Measurements from ENCODE around the gene GTF3A. TPM values are rescaled to one million over a fixed set of nuclear protein-coding genes. Genes with fewer than 3 reads are reported as not detected.

GTF3A gene
- total RNA-seq, 4 donors from 2014 or later, result 82.5 to 93.1 (median 89.2) TPM

DNA sequence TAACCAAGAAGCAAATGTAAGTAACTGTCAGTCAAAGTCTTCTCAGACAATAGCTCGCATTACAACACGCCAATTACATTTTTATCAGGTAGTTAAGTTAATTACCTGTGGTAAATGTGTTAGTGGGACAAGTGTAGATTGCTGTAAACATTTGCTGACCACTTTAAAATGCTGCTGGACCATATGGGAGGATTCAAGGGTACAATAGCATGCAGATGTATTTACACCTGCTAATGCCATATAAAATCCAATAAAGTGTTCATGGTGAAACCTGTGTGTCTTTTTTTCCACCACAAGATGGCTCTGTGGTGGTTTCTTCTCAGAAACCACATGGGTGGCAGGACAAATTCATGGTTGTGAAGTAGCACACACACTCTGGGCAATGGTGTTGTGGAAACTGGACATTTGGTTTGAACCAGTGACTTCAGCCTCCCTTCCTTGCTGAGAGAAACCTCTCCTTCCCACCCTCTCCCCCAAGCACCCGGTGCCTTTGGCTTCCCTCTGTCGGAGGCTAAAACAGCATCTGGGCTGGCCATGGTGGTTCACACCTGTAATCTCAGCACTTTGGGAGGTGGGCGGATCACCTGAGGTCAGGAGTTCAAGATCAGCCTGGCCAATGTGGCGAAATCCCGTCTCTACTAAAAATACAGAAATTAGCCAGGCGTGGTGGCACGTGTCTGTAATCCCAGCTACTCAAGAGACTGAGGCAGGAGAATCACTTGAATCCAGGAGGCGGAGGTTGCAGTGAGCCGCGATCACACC is 18.1 kb upstream of the GTF3A start:
- H3K4me1 ChIP-seq, result peaks cover 14% of the 10 kb centered on the region
- H3K27ac ChIP-seq, result no peak overlapping the region
- no peaks in the 10 kb centered on the region for H3K36me3 ChIP-seq
- no peak for DNase-seq (ENCODE audit: low spot score in 2 of 2)
- TF ChIP-seq POLR2AphosphoS5 (IDR thresholded peaks at IDR 0.05) (no peak), POLR2A (IDR thresholded peaks at IDR 0.05) (no peak)
- TF ChIP-seq, protein P1, sequence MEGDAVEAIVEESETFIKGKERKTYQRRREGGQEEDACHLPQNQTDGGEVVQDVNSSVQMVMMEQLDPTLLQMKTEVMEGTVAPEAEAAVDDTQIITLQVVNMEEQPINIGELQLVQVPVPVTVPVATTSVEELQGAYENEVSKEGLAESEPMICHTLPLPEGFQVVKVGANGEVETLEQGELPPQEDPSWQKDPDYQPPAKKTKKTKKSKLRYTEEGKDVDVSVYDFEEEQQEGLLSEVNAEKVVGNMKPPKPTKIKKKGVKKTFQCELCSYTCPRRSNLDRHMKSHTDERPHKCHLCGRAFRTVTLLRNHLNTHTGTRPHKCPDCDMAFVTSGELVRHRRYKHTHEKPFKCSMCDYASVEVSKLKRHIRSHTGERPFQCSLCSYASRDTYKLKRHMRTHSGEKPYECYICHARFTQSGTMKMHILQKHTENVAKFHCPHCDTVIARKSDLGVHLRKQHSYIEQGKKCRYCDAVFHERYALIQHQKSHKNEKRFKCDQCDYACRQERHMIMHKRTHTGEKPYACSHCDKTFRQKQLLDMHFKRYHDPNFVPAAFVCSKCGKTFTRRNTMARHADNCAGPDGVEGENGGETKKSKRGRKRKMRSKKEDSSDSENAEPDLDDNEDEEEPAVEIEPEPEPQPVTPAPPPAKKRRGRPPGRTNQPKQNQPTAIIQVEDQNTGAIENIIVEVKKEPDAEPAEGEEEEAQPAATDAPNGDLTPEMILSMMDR (IDR thresholded peaks at IDR 0.05), result peak; percentile 3 to 40
- H3K9me3 ChIP-seq, result no peaks in the 10 kb centered on the region
- H3K27me3 ChIP-seq, result no peaks in the 10 kb centered on the region
- 88% methylated on average over 12 of the region's 12 CpGs for WGBS
- H3K4me3 ChIP-seq, result no peak overlapping the region

DNA sequence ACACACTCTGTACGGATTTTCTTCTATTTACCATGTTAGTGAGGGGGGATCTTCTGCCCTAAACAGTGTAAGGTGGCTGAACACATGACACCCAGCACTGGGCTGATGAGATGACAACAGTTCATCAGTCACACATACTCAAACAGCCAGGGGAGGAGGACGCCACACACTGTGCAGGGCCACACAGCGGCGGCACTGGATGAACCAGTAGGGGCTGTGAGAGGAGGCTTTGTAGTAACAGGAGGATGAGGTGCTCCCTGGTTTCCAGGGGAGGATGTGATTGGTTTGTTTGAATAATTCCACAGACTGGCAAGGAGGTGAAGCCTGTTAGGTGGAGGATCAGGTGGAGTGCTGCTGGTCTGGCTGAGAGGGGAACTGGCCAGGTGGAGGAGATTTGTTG is 16.3 kb upstream of the GTF3A start:
- Histone ChIP-seq H3K4me1 (peaks cover 11% of the 10 kb centered on the region), H3K36me3 (no peaks in the 10 kb centered on the region), H3K4me3 (no peak overlapping the region), H3K27me3 (no peaks in the 10 kb centered on the region), H3K9me3 (no peaks in the 10 kb centered on the region), H3K27ac (no peak overlapping the region)
- no peak for TF ChIP-seq POLR2AphosphoS5 (IDR thresholded peaks at IDR 0.05)
- TF ChIP-seq EP300 (IDR thresholded peaks at IDR 0.05), result no peak
- TF ChIP-seq, protein P1 (IDR thresholded peaks at IDR 0.05), result no peak
- TF ChIP-seq POLR2A (IDR thresholded peaks at IDR 0.05), result no peak
- WGBS, result 69% methylated on average over 4 of the region's 4 CpGs
- DNase-seq (ENCODE audit: low spot score in 2 of 2), result no peak

DNA sequence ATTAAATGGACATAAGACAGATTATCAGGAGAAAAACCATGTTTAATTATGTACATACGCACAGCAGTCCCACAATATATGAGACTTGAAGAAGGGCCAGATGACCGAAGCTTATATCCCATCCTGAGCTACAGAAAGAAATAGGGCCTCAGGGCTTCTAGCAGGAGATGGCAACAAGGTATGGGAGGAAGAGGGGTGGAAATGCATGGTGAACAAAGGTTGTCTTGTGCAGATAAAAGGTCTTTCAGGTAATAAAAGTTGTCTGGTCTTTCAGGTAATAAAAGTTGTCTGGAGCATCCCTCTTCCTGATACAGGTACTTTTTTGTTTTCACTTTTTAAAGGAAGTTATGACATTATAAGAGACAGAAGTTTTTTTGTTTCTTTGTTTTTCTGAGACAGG is 15.4 kb upstream of the GTF3A start:
- DNase-seq (ENCODE audit: low spot score in 2 of 2), result no peak
- H3K36me3 ChIP-seq, result no peaks in the 10 kb centered on the region
- peaks cover 8% of the 10 kb centered on the region for H3K27me3 ChIP-seq
- TF ChIP-seq POLR2AphosphoS5 (IDR thresholded peaks at IDR 0.05) (no peak), POLR2A (IDR thresholded peaks at IDR 0.05) (no peak), EP300 (IDR thresholded peaks at IDR 0.05) (no peak)
- TF ChIP-seq, protein P1 (IDR thresholded peaks at IDR 0.05), result no peak
- no peaks in the 10 kb centered on the region for H3K9me3 ChIP-seq
- H3K27ac ChIP-seq, result no peak overlapping the region
- H3K4me3 ChIP-seq, result no peak overlapping the region
- WGBS, result 77% methylated on average over 2 of the region's 2 CpGs
- peaks cover 2% of the 10 kb centered on the region for H3K4me1 ChIP-seq

DNA sequence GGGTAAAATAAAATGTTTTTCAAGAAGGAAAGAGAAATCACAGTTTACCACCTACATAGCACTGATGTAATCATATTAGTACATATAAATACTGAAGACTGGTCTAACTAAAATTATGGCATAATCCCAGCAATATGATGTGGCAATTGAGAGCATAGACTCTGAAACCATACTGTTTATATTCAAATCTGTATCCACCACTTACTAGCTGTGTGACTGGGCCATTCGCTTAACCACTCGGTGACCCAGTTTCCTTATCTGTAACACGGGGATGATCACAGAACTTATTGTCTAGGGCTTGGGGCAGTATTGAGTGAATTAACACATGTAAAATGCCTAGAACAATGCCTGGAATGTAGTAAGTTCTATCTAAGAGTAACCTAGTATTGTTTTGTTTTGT is 13.1 kb upstream of the GTF3A start:
- 84% methylated on average over 3 of the region's 3 CpGs for WGBS
- no peak for DNase-seq (ENCODE audit: low spot score in 2 of 2)
- no peaks in the 10 kb centered on the region for H3K36me3 ChIP-seq
- H3K27me3 ChIP-seq, result peaks cover 8% of the 10 kb centered on the region
- H3K4me3 ChIP-seq, result no peak overlapping the region
- no peaks in the 10 kb centered on the region for H3K9me3 ChIP-seq
- H3K4me1 ChIP-seq, result no peaks in the 10 kb centered on the region
- no peak overlapping the region for H3K27ac ChIP-seq
- no peak for TF ChIP-seq EP300 (IDR thresholded peaks at IDR 0.05)

DNA sequence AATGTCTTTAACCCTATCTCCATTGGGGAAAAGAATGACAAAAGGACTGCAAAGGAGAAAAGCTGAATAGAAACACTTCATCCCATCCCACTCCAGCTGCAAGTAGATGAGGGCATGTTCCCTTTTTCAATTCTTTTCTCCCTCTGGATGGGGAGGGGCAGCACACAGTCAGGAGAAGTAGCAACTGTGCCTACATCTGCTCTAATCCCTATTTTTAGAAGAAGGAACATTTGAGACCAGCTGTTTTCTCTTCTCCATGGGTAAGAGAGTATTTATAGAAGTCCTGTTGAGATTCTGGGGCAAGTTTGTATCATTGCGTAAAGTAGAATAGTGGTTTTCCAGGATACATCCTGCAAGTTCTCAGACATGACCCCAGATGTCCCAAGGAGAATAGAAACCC is 9.3 kb upstream of the GTF3A start:
- DNase-seq (ENCODE audit: low spot score in 2 of 2), result no peak
- Histone ChIP-seq H3K27ac (no peak overlapping the region), H3K36me3 (no peaks in the 10 kb centered on the region), H3K4me1 (no peaks in the 10 kb centered on the region), H3K9me3 (no peaks in the 10 kb centered on the region), H3K27me3 (peaks cover 8% of the 10 kb centered on the region), H3K4me3 (no peak overlapping the region)
- 77% methylated on average over 1 of the region's 1 CpG for WGBS
- TF ChIP-seq POLR2AphosphoS5 (IDR thresholded peaks at IDR 0.05) (no peak), POLR2A (IDR thresholded peaks at IDR 0.05) (no peak), EP300 (IDR thresholded peaks at IDR 0.05) (no peak)
- TF ChIP-seq, protein P1 (IDR thresholded peaks at IDR 0.05), result no peak
